Body of pancreas (tissue), 4 donors: ENCODE data around the gene DOCK4.

Source experiments
- CTCF ChIP-seq, 7 experiments: fragments of 450-650 bp in 4 of 7; fragments of 200-600 bp in 3 of 7; sonication (generic) in 3 of 7; IDR thresholded peaks; one replicate each; pipeline ENCODE4 v1.5.1; 2016 to 2019; ENCODE audit warnings: antibody characterized with exemption in 7 of 7
- POLR2A ChIP-seq, 3 donors: fragments of 450-650 bp; IDR thresholded peaks; one replicate each; pipeline ENCODE4 v1.6.1; 2016; ENCODE audit warnings: antibody characterized with exemption in 3 of 3, mild to moderate bottlenecking in 2 of 3

DNA sequence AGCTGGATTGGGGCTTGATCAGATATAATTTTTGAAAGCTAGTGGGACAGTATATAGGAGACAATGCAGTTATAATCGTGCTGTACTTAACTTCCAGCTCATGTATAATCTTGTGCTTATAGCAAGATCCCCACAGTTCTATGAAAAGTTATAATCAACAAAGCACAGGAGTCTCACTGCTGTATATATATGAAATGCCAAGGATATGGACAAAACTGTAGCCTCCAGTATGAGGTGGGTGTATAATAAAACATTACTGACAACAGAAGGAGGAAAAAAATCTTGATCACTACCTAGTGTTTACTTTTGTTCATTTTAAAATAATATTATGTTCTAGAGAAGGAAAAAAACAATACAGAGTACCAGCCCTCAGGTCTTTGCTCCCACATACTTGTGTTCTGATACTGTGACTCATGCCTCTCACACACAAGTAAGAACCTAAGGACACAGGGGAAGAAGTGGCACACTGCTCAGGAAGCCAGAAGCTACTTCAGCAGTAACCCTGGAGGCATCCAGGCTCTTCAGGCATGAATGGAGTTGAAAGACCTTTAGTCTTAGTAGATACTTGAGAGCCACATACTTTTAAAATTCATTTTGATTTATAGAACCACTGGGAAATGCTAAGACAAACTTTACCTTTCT is 378.2 kb downstream of the DOCK4 start:
- TF ChIP-seq CTCF (IDR thresholded peaks at IDR 0.05) (no peak), POLR2A (IDR thresholded peaks at IDR 0.05) (no peak)
